Retina (tissue), 1 donor: Measurements from ENCODE around the gene CDCP2.
"Not testable (repeated sequence)": the region's sequence is repeated elsewhere in the genome, so short reads cannot be mapped to it uniquely, and the experiment has no call there.

Experiments
- DNase-seq: peaks from one replicate; pipeline ENCODE4 v3.0.0-alpha.2; 2016

The CDCP2 gene

GRCh38 chr1:54167422-54168139 lies 14.8 kb upstream of the CDCP2 start:
- no peak for DNase-seq

- DNase-seq, result not testable (repeated sequence)
These were observed 13.6 kb upstream of the CDCP2 start for GRCh38 chr1:54166357-54166756.

- no peak for DNase-seq
These were observed 12.3 kb upstream of the CDCP2 start for GRCh38 chr1:54165146-54165545.

GRCh38 chr1:54163573-54163972 lies 10.8 kb upstream of the CDCP2 start:
- DNase-seq, result no peak

- DNase-seq, result no peak
These were observed 10.3 kb upstream of the CDCP2 start for GRCh38 chr1:54163051-54163450.

GRCh38 chr1:54161495-54162168 lies 8.8 kb upstream of the CDCP2 start:
- DNase-seq, result no peak

GRCh38 chr1:54160351-54160750 lies 7.6 kb upstream of the CDCP2 start:
- no peak for DNase-seq

GRCh38 chr1:54159733-54160316 lies 7.0 kb upstream of the CDCP2 start:
- DNase-seq, result no peak

GRCh38 chr1:54158071-54158470 lies 5.3 kb upstream of the CDCP2 start:
- DNase-seq, result no peak

- DNase-seq, result no peak
These were observed 4.6 kb upstream of the CDCP2 start for GRCh38 chr1:54157401-54157800.

GRCh38 chr1:54156986-54157385 lies 4.2 kb upstream of the CDCP2 start:
- no peak for DNase-seq

- no peak for DNase-seq
These were observed 3.4 kb upstream of the CDCP2 start for GRCh38 chr1:54156201-54156600.

- DNase-seq, result no peak
These were observed 987 bp upstream of the CDCP2 start for GRCh38 chr1:54153535-54154439.

- DNase-seq, result no peak
These were observed 1.8 kb downstream of the CDCP2 start for GRCh38 chr1:54151013-54151412.

GRCh38 chr1:54149734-54150133 lies 3.1 kb downstream of the CDCP2 start:
- no peak for DNase-seq

GRCh38 chr1:54144366-54144765 lies 8.4 kb downstream of the CDCP2 start:
- no peak for DNase-seq

GRCh38 chr1:54142146-54142900 lies 10.5 kb downstream of the CDCP2 start:
- no peak for DNase-seq

- DNase-seq, result no peak
These were observed 13.1 kb downstream of the CDCP2 start for GRCh38 chr1:54139711-54140110.

- no peak for DNase-seq
These were observed 13.8 kb downstream of the CDCP2 start for GRCh38 chr1:54138994-54139393.

GRCh38 chr1:54137534-54138061 lies 15.2 kb downstream of the CDCP2 start:
- no peak for DNase-seq

- no peak for DNase-seq
These were observed 15.8 kb downstream of the CDCP2 start for GRCh38 chr1:54136963-54137533.
